Panc1 (cell line): ENCODE data around the gene TSPAN17.

Experiments used
- CTCF ChIP-seq: fragments of 450-650 bp; IDR thresholded peaks from 2 replicates; pipeline ENCODE4 v1.5.1; 2017; ENCODE audit warnings: mild to moderate bottlenecking
- POLR2AphosphoS5 ChIP-seq: IDR thresholded peaks from 2 replicates; pipeline ENCODE4 v1.6.1; 2012; ENCODE audit warnings: mild to moderate bottlenecking, low read depth, low read length, moderate library complexity
- REST ChIP-seq, 2 experiments: IDR thresholded peaks; 2 replicates each; pipeline ENCODE4 v1.6.1; 2011 to 2012; ENCODE audit warnings: low read depth in 2 of 2, control low read depth in 1 of 2, low read length in 1 of 2, mild to moderate bottlenecking in 1 of 2, moderate library complexity in 1 of 2; ENCODE audit not compliant: insufficient read depth in 1 of 2
- SIN3A ChIP-seq: IDR thresholded peaks from 2 replicates; pipeline ENCODE4 v1.6.1; 2012; ENCODE audit warnings: low read depth, mild to moderate bottlenecking, low read length, moderate library complexity, borderline replicate concordance; ENCODE audit not compliant: insufficient read depth

GRCh38 chr5:176606032-176606431, 41.3 kb upstream of the TSPAN17 start:
- TF ChIP-seq CTCF (no peak), POLR2AphosphoS5 (no peak), REST (IDR thresholded peaks at IDR 0.05; ENCODE audit: insufficient read depth in 1 of 2, low read depth in 2 of 2, low read length in 1 of 2) (no peak), SIN3A (no peak)
